Activated CD8-positive, alpha-beta memory T cell treated with anti-CD3 and anti-CD28 coated beads for 36 hours (primary cell): ENCODE results near the gene CAMLG. TPM values are rescaled to one million over a fixed set of nuclear protein-coding genes. Genes with fewer than 3 reads are reported as not detected.
"Not testable (repeated sequence)": the region's sequence is repeated elsewhere in the genome, so short reads cannot be mapped to it uniquely, and the experiment has no call there.

ENCODE experiments used
- CTCF ChIA-PET: fragments of 350-600 bp; sonication (Branson Sonifier 250); formaldehyde crosslinking; loops from one replicate; lab custom pipeline; 2021; ENCODE audit warnings: antibody characterized with exemption; lab: Charles Lee
- POLR2A ChIA-PET: fragments of 350-600 bp; sonication (Branson Sonifier 250); formaldehyde crosslinking; loops from one replicate; lab custom pipeline; 2021; ENCODE audit warnings: antibody characterized with exemption; lab: Charles Lee
- total RNA-seq, 2 experiments: library from RNA; stranded (reverse); gene quantifications; one replicate each; pipeline ENCODE4 v1.2.3, GENCODE V29; 2021

The CAMLG gene
- total RNA-seq, 2 experiments from 2014 or later: 22.6 to 24.7 TPM

DNA sequence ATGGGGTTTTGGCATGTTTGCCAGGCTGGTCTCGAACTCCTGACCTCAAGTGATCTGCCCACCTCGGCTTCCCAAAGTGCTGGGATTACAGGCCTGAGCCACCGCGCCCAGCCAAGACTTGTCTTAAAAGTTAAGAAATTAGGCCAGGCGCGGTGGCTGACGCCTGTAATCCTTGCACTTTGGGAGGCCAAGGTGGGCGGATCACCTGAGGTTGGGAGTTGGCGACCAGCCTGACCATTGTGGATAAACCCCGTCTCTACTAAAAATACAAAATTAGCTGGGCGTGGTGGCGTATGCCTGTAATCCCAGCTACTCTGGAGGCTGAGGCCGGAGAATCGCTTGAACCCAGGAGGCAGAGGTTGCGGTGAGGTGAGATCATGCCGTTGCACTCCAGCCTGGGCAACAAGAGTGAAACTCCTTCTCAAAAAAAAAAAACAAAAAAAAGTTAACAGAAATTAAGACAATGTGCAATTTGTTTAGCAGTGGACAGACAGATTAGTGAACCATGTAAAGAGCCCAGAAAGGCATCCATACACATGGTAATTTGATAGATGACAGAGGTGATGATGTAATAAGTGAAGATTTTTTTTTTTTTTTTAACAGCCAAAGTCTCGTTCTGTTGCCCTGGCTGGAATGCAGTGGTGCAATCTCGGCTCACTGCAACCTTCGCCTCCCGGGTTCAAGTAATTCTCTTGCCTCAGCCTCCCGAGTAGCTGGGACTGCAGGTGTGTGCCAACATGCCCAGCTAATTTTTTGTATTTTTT, 29.4 kb downstream of the CAMLG start:
- CTCF ChIA-PET, POLR2A ChIA-PET: not testable (repeated sequence)

DNA sequence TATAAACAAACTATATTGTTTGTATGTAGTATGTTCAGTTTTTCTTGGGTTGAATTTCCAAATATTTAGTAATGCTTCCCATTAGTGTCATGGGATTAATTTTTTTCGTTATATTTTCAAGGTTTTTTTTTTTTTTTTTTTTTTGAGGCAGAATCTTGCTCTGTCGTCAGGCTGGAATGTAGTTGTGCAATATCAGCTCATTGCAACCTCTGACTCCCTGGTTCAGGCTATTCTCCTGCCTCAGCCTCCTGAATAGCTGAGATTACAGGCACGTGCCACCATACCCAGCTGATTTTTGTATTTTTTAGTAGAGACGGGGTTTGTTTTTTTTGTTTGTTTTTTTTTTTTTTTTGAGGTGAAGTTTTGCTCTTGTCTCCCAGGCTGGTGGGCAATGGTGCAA, 30.9 kb downstream of the CAMLG start:
- CTCF ChIA-PET: no interaction called here
- POLR2A ChIA-PET: no interaction called here

DNA sequence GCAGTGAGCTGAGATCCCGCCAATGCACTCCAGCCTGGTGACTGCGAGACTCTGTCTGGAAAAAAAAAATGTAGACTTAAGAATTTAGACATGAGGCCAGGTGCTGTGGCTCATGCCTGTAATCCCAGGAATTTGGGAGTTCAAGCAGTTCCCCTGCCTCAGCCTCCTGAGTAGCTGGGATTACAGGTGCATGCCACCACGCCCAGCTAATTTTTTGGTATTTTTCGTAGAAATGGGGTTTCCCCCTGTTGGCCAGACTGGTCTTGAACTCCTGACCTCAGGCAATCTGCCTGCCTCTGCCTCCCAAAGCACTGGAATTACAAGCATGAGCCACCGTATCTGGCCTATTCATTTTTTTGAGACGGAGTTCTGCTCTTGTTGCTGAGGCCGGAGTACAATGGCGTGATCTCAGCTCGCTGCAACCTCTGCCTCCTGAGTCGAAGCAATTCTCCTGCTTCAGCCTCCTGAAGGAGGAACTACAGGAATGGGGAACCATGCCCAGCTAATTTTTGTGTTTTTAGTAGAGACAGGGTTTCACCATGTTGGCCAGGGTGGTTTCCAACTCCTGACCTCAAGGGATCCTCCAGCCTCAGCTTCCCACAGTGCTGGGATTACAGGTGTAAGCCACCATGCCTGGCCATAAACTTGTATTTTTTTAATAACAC, 34.2 kb downstream of the CAMLG start:
- CTCF ChIA-PET: interaction anchor here (0.7 to 1.3 kb wide), 3 partner anchors 10 to 74 kb away, joined by 3 read pairs; no protein-coding TSS in a partner anchor
- POLR2A ChIA-PET: no interaction called here

DNA sequence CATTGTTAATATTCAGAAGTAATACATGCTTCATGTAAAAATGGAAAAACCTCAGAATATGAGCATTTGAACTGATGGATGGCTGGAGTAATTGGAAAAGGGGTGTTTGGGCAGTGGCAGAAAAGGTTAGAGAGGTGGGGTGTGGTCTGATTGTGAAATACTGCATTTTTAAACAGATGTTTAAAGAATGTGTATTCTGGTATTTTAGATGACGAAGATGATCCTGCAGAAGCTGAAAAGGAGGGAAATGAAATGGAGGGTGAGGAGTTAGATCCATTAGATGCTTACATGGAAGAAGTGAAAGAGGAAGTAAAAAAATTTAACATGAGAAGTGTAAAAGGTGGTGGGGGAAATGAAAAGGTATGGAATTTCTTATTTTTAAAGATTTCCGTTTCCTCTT, 39.0 kb downstream of the CAMLG start:
- CTCF ChIA-PET: interaction anchor here (0.6 to 1.0 kb wide), 3 partner anchors 19 to 101 kb away, joined by 3 read pairs; no protein-coding TSS in a partner anchor
- POLR2A ChIA-PET: no interaction called here

DNA sequence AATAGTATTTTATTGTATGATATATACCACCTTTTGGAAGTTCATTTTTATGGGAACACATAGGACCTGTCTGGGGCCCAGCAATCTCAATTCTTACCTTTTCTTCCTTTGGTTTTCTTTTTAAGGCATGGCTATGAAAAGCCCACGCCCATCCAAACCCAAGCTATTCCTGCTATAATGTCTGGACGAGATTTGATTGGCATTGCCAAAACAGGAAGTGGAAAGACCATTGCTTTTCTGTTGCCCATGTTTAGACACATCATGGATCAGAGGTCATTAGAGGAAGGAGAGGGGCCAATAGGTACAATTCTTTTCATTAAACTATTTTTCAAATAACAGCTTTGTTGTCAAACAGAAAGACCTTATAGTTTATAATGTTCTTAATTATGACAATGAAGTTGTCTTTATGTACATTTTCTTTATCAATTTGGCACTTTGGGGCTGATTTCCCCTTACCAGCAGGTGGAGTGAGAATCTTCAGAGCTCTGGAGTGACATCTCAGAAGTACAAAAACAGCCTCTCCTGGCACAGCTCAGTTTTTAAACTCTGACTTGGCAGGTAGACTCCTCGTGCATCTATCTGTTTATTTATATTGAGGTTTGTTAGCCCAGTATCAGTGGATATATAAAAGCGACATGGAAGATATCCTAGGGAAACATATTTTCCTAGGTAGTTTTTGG, 46.0 kb downstream of the CAMLG start:
- ChIA-PET POLR2A (no interaction called here), CTCF (interaction anchor here (0.6 to 1.1 kb wide), 2 partner anchors 116 to 120 kb away, joined by 3 read pairs; partner anchors contain the start of gene PCBD2)

DNA sequence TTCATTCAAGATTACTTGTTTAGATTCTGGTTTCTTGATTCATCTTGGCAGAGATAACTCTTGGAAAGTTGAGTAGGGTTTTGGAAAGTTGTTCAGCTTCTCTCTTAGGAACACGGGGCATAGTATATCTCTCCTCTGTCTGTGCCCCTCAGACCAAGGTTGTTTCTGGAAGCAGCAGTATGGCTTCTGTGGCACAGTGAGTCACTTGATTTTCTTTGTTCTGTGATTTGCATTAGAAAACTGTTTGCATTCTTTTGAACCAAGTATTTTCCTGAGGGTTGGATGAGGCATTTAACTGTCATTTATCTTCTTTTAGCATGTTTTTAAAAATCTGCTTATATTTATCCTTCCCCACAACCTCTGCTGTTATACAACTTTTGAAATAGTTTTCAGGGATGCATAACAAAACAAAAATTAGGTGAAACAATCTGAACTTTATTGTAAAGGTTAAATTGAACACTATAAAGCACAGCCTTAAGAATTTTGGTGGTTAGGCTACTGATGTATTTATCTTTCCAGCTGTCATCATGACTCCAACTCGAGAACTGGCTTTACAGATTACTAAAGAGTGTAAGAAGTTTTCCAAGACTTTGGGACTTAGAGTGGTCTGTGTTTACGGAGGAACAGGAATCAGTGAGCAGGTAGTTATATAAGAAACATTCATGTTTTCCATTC, 46.7 kb downstream of the CAMLG start:
- CTCF ChIA-PET: interaction anchor here (1.1 kb wide), 1 partner anchor 120 kb away, joined by 3 read pairs; the partner anchor contains the start of gene PCBD2
- POLR2A ChIA-PET: no interaction called here

DNA sequence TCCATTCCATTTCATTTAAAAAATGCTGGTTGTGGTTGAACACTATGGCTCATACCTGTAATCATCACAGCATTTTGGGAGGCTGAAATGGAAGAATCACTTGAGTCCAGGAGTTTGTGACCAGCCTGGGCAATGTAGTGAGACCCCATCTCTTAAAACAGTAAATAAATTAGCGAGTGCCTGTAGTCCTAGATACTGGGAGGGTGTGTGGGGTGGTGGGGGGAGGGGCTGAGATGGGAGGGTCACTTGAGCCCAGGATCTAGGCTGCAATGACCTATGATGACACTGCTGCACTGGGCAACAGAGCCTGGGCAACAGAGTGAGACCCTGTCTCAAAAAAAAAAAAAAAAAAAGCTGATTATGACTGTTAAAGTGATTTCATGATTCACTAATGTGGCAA, 49.3 kb downstream of the CAMLG start:
- ChIA-PET CTCF (interaction anchor here (0.6 kb wide), 1 partner anchor 74 kb away, joined by 4 read pairs; no protein-coding TSS in a partner anchor), POLR2A (no interaction called here)

DNA sequence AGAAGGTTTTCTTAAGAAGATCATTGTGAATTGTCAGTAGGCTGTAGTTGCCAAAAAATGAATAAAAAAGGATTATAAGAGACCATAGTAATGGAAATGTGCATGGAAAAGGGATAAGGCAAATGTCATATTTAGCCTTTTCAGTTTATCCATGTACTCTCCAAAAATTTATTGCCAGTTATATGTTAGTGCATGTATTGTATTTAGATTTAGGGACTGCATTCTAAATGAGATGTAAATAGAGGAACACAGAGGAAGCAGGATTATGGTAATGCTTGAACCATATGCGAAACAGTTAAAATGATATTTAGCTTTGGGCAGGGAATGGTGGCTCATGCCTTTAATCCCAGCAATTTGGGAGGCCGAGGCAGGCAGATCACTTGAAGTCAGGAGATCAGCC, 53.2 kb downstream of the CAMLG start:
- ChIA-PET CTCF (no interaction called here), POLR2A (no interaction called here)

DNA sequence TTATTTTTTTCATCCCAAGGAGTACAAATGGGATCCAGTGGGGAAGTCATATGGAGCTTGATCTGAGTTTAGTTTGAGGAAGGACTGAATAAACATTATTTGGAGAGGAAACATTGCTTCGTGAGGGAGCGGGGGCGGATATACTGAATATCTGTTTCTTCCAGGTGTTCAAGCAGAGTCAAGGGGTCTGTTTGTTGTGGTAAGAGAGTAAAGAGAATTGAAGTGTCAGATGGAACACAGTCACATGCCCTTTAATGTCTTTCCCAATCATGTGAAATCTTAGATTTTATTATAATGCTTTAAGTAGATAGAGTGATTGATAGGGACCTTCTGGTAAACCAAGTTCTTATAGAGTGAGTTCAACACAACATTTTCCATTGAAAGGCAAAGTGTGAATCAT, 53.9 kb downstream of the CAMLG start:
- POLR2A ChIA-PET: no interaction called here
- CTCF ChIA-PET: no interaction called here

DNA sequence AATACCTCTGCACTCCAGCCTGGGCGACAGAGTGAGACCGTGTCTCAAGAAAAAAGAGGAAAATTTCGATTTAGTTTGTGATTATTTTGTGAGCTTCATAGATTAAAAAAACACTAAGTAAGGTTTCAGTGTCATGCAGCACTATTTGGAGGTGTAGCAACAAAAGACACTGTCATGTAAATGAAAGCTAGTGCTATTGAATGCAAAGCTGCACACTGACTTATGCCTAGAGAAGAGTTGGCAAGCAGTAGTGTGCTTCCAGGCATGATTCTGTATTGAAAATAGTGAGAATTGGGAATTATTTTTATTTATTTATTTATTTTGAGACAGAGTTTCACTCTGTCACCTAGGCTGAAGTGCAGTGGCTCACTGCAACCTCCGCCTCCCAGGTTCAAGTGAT, 54.8 kb downstream of the CAMLG start:
- ChIA-PET POLR2A (interaction anchor here (0.6 kb wide), 1 partner anchor 28 kb away, joined by 12 read pairs; no protein-coding TSS in a partner anchor), CTCF (no interaction called here)

DNA sequence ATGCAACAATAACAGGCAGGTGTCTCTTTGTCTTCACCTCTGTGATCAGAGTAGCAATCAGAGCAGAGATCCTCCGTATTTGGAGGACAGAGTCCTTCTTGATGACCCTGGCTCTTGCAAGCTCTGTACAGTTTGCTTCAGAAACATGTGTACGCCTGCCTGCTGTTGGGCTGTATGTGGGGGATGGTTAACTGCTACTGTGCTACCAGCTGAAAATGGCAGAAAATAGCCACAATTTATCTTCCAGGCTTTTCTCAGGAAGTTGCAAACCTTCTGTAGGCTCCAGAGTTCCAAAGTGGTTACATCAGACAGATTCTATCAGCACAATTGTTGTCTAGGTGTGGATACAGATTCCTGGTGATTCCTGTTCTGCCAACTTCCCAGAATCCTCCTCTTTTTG, 55.7 kb downstream of the CAMLG start:
- CTCF ChIA-PET: no interaction called here

DNA sequence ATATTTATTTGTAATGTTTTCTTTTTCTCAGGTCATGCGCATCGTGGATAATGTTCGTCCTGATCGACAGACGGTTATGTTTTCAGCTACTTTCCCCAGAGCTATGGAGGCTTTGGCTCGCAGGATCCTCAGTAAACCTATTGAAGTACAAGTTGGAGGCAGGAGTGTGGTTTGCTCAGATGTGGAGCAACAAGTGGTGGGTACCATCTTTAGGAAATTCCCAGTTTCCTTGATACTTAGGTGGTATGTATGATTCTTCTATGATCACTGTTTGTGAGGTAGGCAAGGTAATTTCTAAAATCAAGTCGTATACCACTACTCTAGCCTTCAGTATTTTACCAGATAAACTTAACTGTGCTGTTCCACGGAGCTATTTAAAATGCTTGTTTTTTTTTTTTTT, 56.5 kb downstream of the CAMLG start:
- POLR2A ChIA-PET: no interaction called here

More for the DNA sequence above, 55.7 kb downstream of the CAMLG start:
- POLR2A ChIA-PET: no interaction called here

DNA sequence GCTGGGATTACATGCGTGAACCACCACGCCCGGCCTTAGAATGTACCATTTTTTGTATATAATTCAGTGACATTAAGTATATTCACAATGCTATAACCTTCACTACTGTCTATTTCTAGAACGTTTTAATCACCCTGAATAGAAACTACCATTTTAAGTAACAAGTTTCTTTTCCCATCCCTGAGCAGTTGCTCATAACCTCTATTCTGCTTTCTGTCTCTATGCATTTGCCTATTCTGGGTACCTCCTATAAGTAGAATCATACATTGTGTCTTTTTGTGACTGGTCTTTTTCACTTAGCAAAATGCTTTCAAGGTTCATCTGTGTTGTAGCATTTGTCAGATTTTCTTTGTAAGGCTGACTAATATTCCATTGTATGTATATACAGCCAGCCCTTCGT, 60.1 kb downstream of the CAMLG start:
- ChIA-PET CTCF (no interaction called here), POLR2A (interaction anchor here (0.7 kb wide), 1 partner anchor 341 kb away, joined by 4 read pairs; no protein-coding TSS in a partner anchor)

More for the DNA sequence above, 56.5 kb downstream of the CAMLG start:
- CTCF ChIA-PET: no interaction called here

Other genes with a start within 250 kb of the CAMLG start
- gene JADE2, start 212.9 kb upstream of the CAMLG start, total RNA-seq: 10 to 100 TPM; 71.5 to 74.2 TPM
- gene SAR1B, start 105.7 kb upstream of the CAMLG start, total RNA-seq: 10 to 100 TPM; 55.4 to 58.5 TPM
- gene SEC24A, start 89.8 kb upstream of the CAMLG start, total RNA-seq: 10 to 100 TPM; 21.8 to 23.5 TPM
- gene DDX46, start 20.2 kb downstream of the CAMLG start, total RNA-seq: 10 to 100 TPM; 80.4 to 81.7 TPM
- 10 to 100 TPM; 26.2 to 29.2 TPM for gene C5orf24, start 107.4 kb downstream of the CAMLG start, total RNA-seq
- gene TXNDC15, start 135.8 kb downstream of the CAMLG start, total RNA-seq: 10 to 100 TPM; 33.7 to 43.3 TPM
- gene PCBD2, start 166.6 kb downstream of the CAMLG start, total RNA-seq: 10 to 100 TPM; 10.5 to 11.3 TPM
- under 1 TPM; 0.17 TPM for gene CATSPER3, start 229.4 kb downstream of the CAMLG start, total RNA-seq